ENCODE results near the gene AOC1.

- TF ChIP-seq POLR2AphosphoS5 (IDR thresholded peaks at IDR 0.05) (no peak), CTCF (IDR thresholded peaks at IDR 0.05; ENCODE audit: poor library complexity, severe bottlenecking) (no peak), TAF1 (IDR thresholded peaks at IDR 0.05; ENCODE audit: low read depth) (no peak), MXI1 (conservative IDR thresholded peaks at IDR 0.05; ENCODE audit: poor library complexity, severe bottlenecking) (no peak), RAD21 (conservative IDR thresholded peaks at IDR 0.05) (no peak), EP300 (conservative IDR thresholded peaks at IDR 0.05; ENCODE audit: poor library complexity, severe bottlenecking) (no peak), SMC3 (conservative IDR thresholded peaks at IDR 0.05; ENCODE audit: poor library complexity) (no peak), EZH2 (IDR thresholded peaks at IDR 0.05; ENCODE audit: borderline replicate concordance, insufficient read depth, low read length, poor library complexity, severe bottlenecking) (no peak)
These were observed 11.6 kb downstream of the AOC1 start for GRCh38 chr7:150863946-150864345.
